Measurements from ENCODE around the gene KYNU. TPM values are rescaled to one million over a fixed set of nuclear protein-coding genes. Genes with fewer than 3 reads are reported as not detected.

KYNU gene
- total RNA-seq, 1 donor from 2014 or later, result 1.3 TPM

- H3K4me3 ChIP-seq (ENCODE audit: low read depth, low read length), result no peak overlapping the region
- DNase-seq (ENCODE audit: low read depth), result no peak
- TF ChIP-seq CTCF (conservative IDR thresholded peaks at IDR 0.05; ENCODE audit: low read depth, low read length), result no peak
Measured at GRCh38 chr2:142952018-142952417, 74.6 kb downstream of the KYNU start.

GRCh38 chr2:142952793-142953494 lies 75.5 kb downstream of the KYNU start:
- DNase-seq (ENCODE audit: low read depth), result no peak
- no peak overlapping the region for H3K4me3 ChIP-seq (ENCODE audit: low read depth, low read length)
- no peak for TF ChIP-seq CTCF (conservative IDR thresholded peaks at IDR 0.05; ENCODE audit: low read depth, low read length)

GRCh38 chr2:142954493-142954892 lies 77.0 kb downstream of the KYNU start:
- no peak for DNase-seq (ENCODE audit: low read depth)
- TF ChIP-seq CTCF (conservative IDR thresholded peaks at IDR 0.05; ENCODE audit: low read depth, low read length), result no peak
- no peak overlapping the region for H3K4me3 ChIP-seq (ENCODE audit: low read depth, low read length)

- no peak overlapping the region for H3K4me3 ChIP-seq (ENCODE audit: low read depth, low read length)
- no peak for DNase-seq (ENCODE audit: low read depth)
- TF ChIP-seq CTCF (conservative IDR thresholded peaks at IDR 0.05; ENCODE audit: low read depth, low read length), result no peak
Measured at GRCh38 chr2:142957144-142957543, 79.7 kb downstream of the KYNU start.

- TF ChIP-seq CTCF (conservative IDR thresholded peaks at IDR 0.05; ENCODE audit: low read depth, low read length), result no peak
- no peak overlapping the region for H3K4me3 ChIP-seq (ENCODE audit: low read depth, low read length)
- no peak for DNase-seq (ENCODE audit: low read depth)
Measured at GRCh38 chr2:142961202-142961601, 83.7 kb downstream of the KYNU start.

- no peak overlapping the region for H3K4me3 ChIP-seq (ENCODE audit: low read depth, low read length)
- TF ChIP-seq CTCF (conservative IDR thresholded peaks at IDR 0.05; ENCODE audit: low read depth, low read length), result no peak
- no peak for DNase-seq (ENCODE audit: low read depth)
Measured at GRCh38 chr2:142965443-142965842, 88.0 kb downstream of the KYNU start.

- no peak for TF ChIP-seq CTCF (conservative IDR thresholded peaks at IDR 0.05; ENCODE audit: low read depth, low read length)
- H3K4me3 ChIP-seq (ENCODE audit: low read depth, low read length), result no peak overlapping the region
- DNase-seq (ENCODE audit: low read depth), result no peak
Measured at GRCh38 chr2:142966284-142966683, 88.8 kb downstream of the KYNU start.

Measured in epithelial cell of proximal tubule (primary cell).